T-cell (primary cell): ENCODE measurements around the gene ALDH1A2. TPM values are rescaled to one million over a fixed set of nuclear protein-coding genes. Genes with fewer than 3 reads are reported as not detected.
"Not testable (repeated sequence)": the region's sequence is repeated elsewhere in the genome, so short reads cannot be mapped to it uniquely, and the experiment has no call there.

Experiments
- ATAC-seq, 4 experiments: fragments of 200-7000 bp in 3 of 4; fragments of 150-1000 bp in 1 of 4; cut with Tn5 transposase; replicated peaks in 1 of 4; 1 replicate in 3 of 4; 2 replicates in 1 of 4; pipeline ENCODE4 v1.10.0; 2021; ENCODE audit warnings: moderate library complexity in 3 of 4, mild to moderate bottlenecking in 2 of 4, moderate number of reproducible peaks in 1 of 4
- CTCF ChIA-PET, 2 donors: fragments of 300-600 bp; sonication (Branson Sonifier 250); formaldehyde crosslinking; loops; one replicate each; lab custom pipeline; 2022; ENCODE audit warnings: antibody characterized with exemption in 2 of 2; lab: Charles Lee
- POLR2A ChIA-PET, 2 donors: fragments of 300-600 bp; sonication (Branson Sonifier 250); formaldehyde crosslinking; loops; one replicate each; lab custom pipeline; 2022; ENCODE audit warnings: antibody characterized with exemption in 2 of 2; lab: Charles Lee
- DNase-seq, 35 experiments: peaks; one replicate each; pipeline versions ENCODE4 v3.0.0 to v3.0.0-alpha.2; 2013 to 2023
- H3K27ac ChIP-seq: one replicate; pipeline ENCODE4 v1.5.1; 2013; ENCODE audit warnings: low read length
- H3K27me3 ChIP-seq, 2 experiments: replicated peaks in 1 of 2; 1 replicate in 1 of 2; 2 replicates in 1 of 2; pipeline versions ENCODE4 v1.6.1 to v1.7.0; 2013; ENCODE audit warnings: low read length in 1 of 2, mixed read lengths in 1 of 2; ENCODE audit not compliant: control insufficient read depth in 2 of 2, insufficient read depth in 2 of 2; ENCODE audit errors: extremely low read depth in 1 of 2
- H3K36me3 ChIP-seq, 2 donors: 1 replicate in 1 of 2; 2 replicates in 1 of 2; pipeline versions ENCODE4 v1.6.1 to v1.7.0; 2013; ENCODE audit warnings: low read length in 1 of 2; ENCODE audit not compliant: control insufficient read depth in 2 of 2, insufficient read depth in 1 of 2; ENCODE audit errors: extremely low read depth in 1 of 2
- H3K4me1 ChIP-seq, 2 experiments: 1 replicate in 1 of 2; 2 replicates in 1 of 2; pipeline versions ENCODE4 v1.6.1 to v1.7.0; 2013; ENCODE audit warnings: low read length in 2 of 2, mixed read lengths in 1 of 2; ENCODE audit not compliant: insufficient read depth in 2 of 2, control insufficient read depth in 1 of 2; ENCODE audit errors: extremely low read depth in 1 of 2
- H3K4me3 ChIP-seq, 2 donors: 1 replicate in 1 of 2; 2 replicates in 1 of 2; pipeline versions ENCODE4 v1.5.1 to v1.7.0; 2013; ENCODE audit warnings: mild to moderate bottlenecking in 2 of 2, low read length in 1 of 2, moderate library complexity in 1 of 2; ENCODE audit not compliant: control insufficient read depth in 1 of 2; ENCODE audit errors: extremely low read depth in 1 of 2
- H3K9me3 ChIP-seq: 2 replicates; pipeline ENCODE4 v1.7.0; 2013
- H3K27ac Mint-ChIP-seq, 2 donors: one replicate each; pipeline ENCODE4 v1.8.0; 2020 to 2021; ENCODE audit warnings: mild to moderate bottlenecking in 2 of 2, mixed read lengths in 2 of 2
- H3K27me3 Mint-ChIP-seq, 2 donors: one replicate each; pipeline ENCODE4 v1.8.0; 2021 to 2022; ENCODE audit warnings: mixed read lengths in 2 of 2
- H3K36me3 Mint-ChIP-seq: one replicate; pipeline ENCODE4 v1.8.0; 2021; ENCODE audit warnings: mixed read lengths
- H3K4me1 Mint-ChIP-seq, 3 donors: one replicate each; pipeline ENCODE4 v1.8.0; 2020 to 2022; ENCODE audit warnings: mixed read lengths in 3 of 3, mild to moderate bottlenecking in 1 of 3
- H3K4me3 Mint-ChIP-seq, 3 donors: one replicate each; pipeline ENCODE4 v1.8.0; 2020 to 2022; ENCODE audit warnings: mild to moderate bottlenecking in 3 of 3, mixed read lengths in 3 of 3, moderate library complexity in 3 of 3
- H3K9me3 Mint-ChIP-seq, 3 donors: one replicate each; pipeline ENCODE4 v1.8.0; 2020 to 2022; ENCODE audit warnings: mixed read lengths in 3 of 3
- WGBS: methylation state at CpG from one replicate; pipeline ENCODE4 v1.1.5; 2013; ENCODE audit warnings: missing lambda C conversion rate; ENCODE audit not compliant: insufficient coverage; 5-methylcytosine and 5-hydroxymethylcytosine counted together
- total RNA-seq, 35 experiments: library from RNA in 6 of 35; stranded (reverse) in 6 of 35; fragments of 120-200 nt in 1 of 35; gene quantifications; one replicate each; pipeline versions ENCODE4 v1.2.1 to v1.2.4 and lab custom pipeline; 2013 to 2026

Gene ALDH1A2
- total RNA-seq, 5 donors from 2014 or later (not counting 1 experiment from before 2014, with no cell fraction given) = 0.47 to 0.95 (median 0.73) TPM; not detected in 2

GRCh38 chr15:58036579-58036978, 28.9 kb downstream of the ALDH1A2 start:
- Mint-ChIP-seq H3K27me3 (peaks cover 16 to 25% of the 10 kb centered on the region in 2 donors), H3K27ac (no peak overlapping the region), H3K9me3 (no peaks in the 10 kb centered on the region), H3K4me1 (no peaks in the 10 kb centered on the region), H3K36me3 (no peaks in the 10 kb centered on the region), H3K4me3 (no peak overlapping the region)
- ChIA-PET CTCF (interaction anchor here in 1 of 2 donors (0.6 kb wide), 1 partner anchor 11 kb away, joined by 4 read pairs; no protein-coding TSS in a partner anchor), POLR2A (no interaction called here)
- WGBS = 20% methylated on average over 1 of the region's 4 CpGs
- DNase-seq = no peak
- no peaks in the 10 kb centered on the region for H3K36me3 ChIP-seq
- H3K27me3 ChIP-seq = no peaks in the 10 kb centered on the region
- no peaks in the 10 kb centered on the region for H3K4me1 ChIP-seq
- no peaks in the 10 kb centered on the region for H3K9me3 ChIP-seq
- no peak overlapping the region for H3K4me3 ChIP-seq
- no peak overlapping the region for H3K27ac ChIP-seq
- no peak for ATAC-seq

GRCh38 chr15:58028392-58028791, 37.1 kb downstream of the ALDH1A2 start:
- peaks cover 12 to 18% of the 10 kb centered on the region in 2 donors for H3K27me3 Mint-ChIP-seq
- ATAC-seq = not testable (repeated sequence)

GRCh38 chr15:58026552-58026951, 39.0 kb downstream of the ALDH1A2 start:
- Histone ChIP-seq H3K9me3 (no peaks in the 10 kb centered on the region), H3K27ac (no peak overlapping the region), H3K36me3 (no peaks in the 10 kb centered on the region), H3K4me1 (no peaks in the 10 kb centered on the region), H3K27me3 (peaks cover 0 to 19% of the 10 kb centered on the region in 2 experiments), H3K4me3 (no peak overlapping the region)
- no peak overlapping the region for H3K4me3 Mint-ChIP-seq
- no peak overlapping the region for H3K27ac Mint-ChIP-seq
- H3K27me3 Mint-ChIP-seq = peaks cover 25 to 27% of the 10 kb centered on the region in 2 donors
- ChIA-PET CTCF (no interaction called here), POLR2A (no interaction called here)
- DNase-seq (no peak), ATAC-seq (no peak)
- H3K36me3 Mint-ChIP-seq = no peaks in the 10 kb centered on the region
- H3K9me3 Mint-ChIP-seq = peaks cover 19 to 56% (median 43%) of the 10 kb centered on the region in 3 donors
- H3K4me1 Mint-ChIP-seq = no peaks in the 10 kb centered on the region
- WGBS = 94% methylated on average over 2 of the region's 7 CpGs

More at GRCh38 chr15:58028392-58028791, 37.1 kb downstream of the ALDH1A2 start:
- H3K4me3 Mint-ChIP-seq, H3K4me1 ChIP-seq, H3K4me3 ChIP-seq, POLR2A ChIA-PET, H3K27ac Mint-ChIP-seq, H3K27me3 ChIP-seq, H3K4me1 Mint-ChIP-seq, CTCF ChIA-PET, H3K27ac ChIP-seq, H3K36me3 Mint-ChIP-seq, H3K36me3 ChIP-seq, H3K9me3 ChIP-seq, DNase-seq: not testable (repeated sequence)
- WGBS = no CpG with 5 or more reads among the region's 1 CpG
- peaks cover 12 to 44% (median 34%) of the 10 kb centered on the region in 3 donors for H3K9me3 Mint-ChIP-seq

- Mint-ChIP-seq H3K9me3 (peaks cover 19 to 59% (median 43%) of the 10 kb centered on the region in 3 donors), H3K27me3 (peaks cover 30 to 32% of the 10 kb centered on the region in 2 donors), H3K27ac (no peak overlapping the region), H3K4me1 (no peaks in the 10 kb centered on the region), H3K36me3 (no peaks in the 10 kb centered on the region), H3K4me3 (no peak overlapping the region)
- Histone ChIP-seq H3K4me1 (no peaks in the 10 kb centered on the region), H3K36me3 (no peaks in the 10 kb centered on the region), H3K27me3 (peaks cover 0 to 24% of the 10 kb centered on the region in 2 experiments), H3K9me3 (no peaks in the 10 kb centered on the region), H3K4me3 (no peak overlapping the region), H3K27ac (no peak overlapping the region)
- DNase-seq (no peak), ATAC-seq (no peak)
- ChIA-PET POLR2A (no interaction called here), CTCF (no interaction called here)
- WGBS = 100% methylated on average over 1 of the region's 1 CpG
Observed at GRCh38 chr15:58026051-58026450, 39.5 kb downstream of the ALDH1A2 start.

- Histone ChIP-seq H3K9me3 (no peaks in the 10 kb centered on the region), H3K4me3 (no peak overlapping the region), H3K4me1 (no peaks in the 10 kb centered on the region), H3K27me3 (peaks cover 0 to 20% of the 10 kb centered on the region in 2 experiments), H3K27ac (no peak overlapping the region), H3K36me3 (no peaks in the 10 kb centered on the region)
- DNase-seq = no peak
- no peaks in the 10 kb centered on the region for H3K4me1 Mint-ChIP-seq
- H3K4me3 Mint-ChIP-seq = no peak overlapping the region
- peaks cover 9 to 45% (median 31%) of the 10 kb centered on the region in 3 donors for H3K9me3 Mint-ChIP-seq
- ChIA-PET POLR2A (no interaction called here), CTCF (no interaction called here)
- H3K36me3 Mint-ChIP-seq = no peaks in the 10 kb centered on the region
- 82% methylated on average over 8 of the region's 9 CpGs for WGBS
- no peak overlapping the region for H3K27ac Mint-ChIP-seq
- ATAC-seq = no peak
- peaks cover 22 to 28% of the 10 kb centered on the region in 2 donors for H3K27me3 Mint-ChIP-seq
Observed at GRCh38 chr15:58021332-58022230, 43.9 kb downstream of the ALDH1A2 start.

- H3K27me3 Mint-ChIP-seq = peaks cover 23 to 27% of the 10 kb centered on the region in 2 donors
- H3K9me3 ChIP-seq = no peaks in the 10 kb centered on the region
- CTCF ChIA-PET = interaction anchor here in 1 of 2 donors (0.6 kb wide), 1 partner anchor 13 kb away, joined by 4 read pairs; no protein-coding TSS in a partner anchor
Observed at GRCh38 chr15:58019503-58020376, 45.8 kb downstream of the ALDH1A2 start.

More at GRCh38 chr15:58019503-58020376, 45.8 kb downstream of the ALDH1A2 start:
- no peaks in the 10 kb centered on the region for H3K36me3 Mint-ChIP-seq
- Histone ChIP-seq H3K27ac (no peak overlapping the region), H3K4me1 (no peaks in the 10 kb centered on the region), H3K4me3 (no peak overlapping the region), H3K36me3 (no peaks in the 10 kb centered on the region), H3K27me3 (peaks cover 2 to 22% of the 10 kb centered on the region in 2 experiments)
- ATAC-seq = no peak
- WGBS = 80% methylated on average over 1 of the region's 5 CpGs
- H3K4me3 Mint-ChIP-seq = no peak overlapping the region
- H3K4me1 Mint-ChIP-seq = no peaks in the 10 kb centered on the region
- H3K27ac Mint-ChIP-seq = no peak overlapping the region
- H3K9me3 Mint-ChIP-seq = peaks cover 9 to 28% (median 16%) of the 10 kb centered on the region in 3 donors
- DNase-seq = no peak
- POLR2A ChIA-PET = no interaction called here
